Left kidney (tissue), 2 donors: ENCODE results near the gene VWCE. TPM values are rescaled to one million over a fixed set of nuclear protein-coding genes. Genes with fewer than 3 reads are reported as not detected.
"Not testable (repeated sequence)": the region's sequence is repeated elsewhere in the genome, so short reads cannot be mapped to it uniquely, and the experiment has no call there.

ENCODE experiments used
- DNase-seq: peaks from one replicate; pipeline ENCODE4 v3.0.0-alpha.2; 2013
- polyA plus RNA-seq: library from polyadenylated mRNA; unstranded; fragments of 120-200 nt; gene quantifications from one replicate; pipeline ENCODE4 v1.2.1, GENCODE V29; 2013; ENCODE audit not compliant: insufficient read length

Gene VWCE
- polyA plus RNA-seq, 1 donor, result 4.7 TPM

GRCh38 chr11:61213711-61214324 lies 81.3 kb downstream of the VWCE start:
- not testable (repeated sequence) for DNase-seq

- not testable (repeated sequence) for DNase-seq
These were observed 82.9 kb downstream of the VWCE start for GRCh38 chr11:61212202-61212601.

DNA sequence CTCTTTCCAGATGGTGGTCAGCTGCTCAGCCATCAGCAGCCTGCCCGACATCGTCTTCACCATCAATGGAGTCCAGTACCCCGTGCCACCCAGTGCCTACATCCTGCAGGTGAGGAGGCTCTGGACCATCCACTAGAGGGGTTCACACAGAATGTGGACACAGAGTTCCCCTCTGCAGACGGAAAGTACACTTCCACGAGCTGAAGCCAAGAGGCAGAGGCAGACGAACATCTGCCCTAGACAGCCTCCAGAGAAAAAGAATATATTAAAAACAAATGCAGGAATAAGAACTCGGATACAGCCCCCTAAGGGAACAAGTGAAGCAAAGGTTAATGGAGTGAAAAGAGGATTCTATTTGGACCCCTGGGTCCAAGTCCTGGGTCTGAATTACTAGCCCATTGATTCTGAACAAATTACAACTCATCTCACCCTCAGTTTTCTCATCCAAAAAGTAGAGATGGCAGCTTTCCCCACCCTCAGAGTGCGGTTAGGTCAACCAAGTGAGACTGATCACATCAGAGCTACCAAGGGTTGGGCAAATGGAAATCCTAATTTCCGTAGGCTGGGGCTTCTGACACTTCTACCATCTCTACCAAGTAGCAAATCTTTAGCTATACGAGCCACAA lies 83.7 kb downstream of the VWCE start:
- not testable (repeated sequence) for DNase-seq

GRCh38 chr11:61210629-61211028 lies 84.5 kb downstream of the VWCE start:
- not testable (repeated sequence) for DNase-seq

Other genes with a start within 250 kb of the VWCE start
- gene CD5, start 192.8 kb downstream of the VWCE start, polyA plus RNA-seq, result 0.08 TPM
- gene VPS37C, start 133.9 kb downstream of the VWCE start, polyA plus RNA-seq, result 16.7 TPM
- 0.18 TPM for gene PGA3, start 91.8 kb downstream of the VWCE start, polyA plus RNA-seq
- 0.28 TPM for gene PGA4, start 73.0 kb downstream of the VWCE start, polyA plus RNA-seq
- 0.37 TPM for gene PGA5, start 54.1 kb downstream of the VWCE start, polyA plus RNA-seq
- gene DDB1, start 37.8 kb upstream of the VWCE start, polyA plus RNA-seq, result 230 TPM
- 58.3 TPM for gene TKFC, start 37.9 kb upstream of the VWCE start, polyA plus RNA-seq
- gene CYB561A3, start 66.6 kb upstream of the VWCE start, polyA plus RNA-seq, result 30.2 TPM
- 59.2 TPM for gene TMEM138, start 67.1 kb upstream of the VWCE start, polyA plus RNA-seq
- 33.3 TPM for gene TMEM216, start 97.3 kb upstream of the VWCE start, polyA plus RNA-seq
- 129 TPM for gene CPSF7, start 134.7 kb upstream of the VWCE start, polyA plus RNA-seq
- 44.5 TPM for gene SDHAF2, start 134.8 kb upstream of the VWCE start, polyA plus RNA-seq
- 0.63 TPM for gene LRRC10B, start 213.4 kb upstream of the VWCE start, polyA plus RNA-seq